Measurements from ENCODE around the gene BRME1. TPM values are rescaled to one million over a fixed set of nuclear protein-coding genes. Genes with fewer than 3 reads are reported as not detected.

The BRME1 gene
- total RNA-seq, 1 experiment from 2014 or later, result 17.4 TPM

- CTCF ChIA-PET, result no interaction called here
- H3K36me3 Mint-ChIP-seq (ENCODE audit: insufficient read depth, unreplicated experiment), result peaks cover 6% of the 10 kb centered on the region
- H3K4me3 Mint-ChIP-seq (ENCODE audit: unreplicated experiment), result no peak overlapping the region
- no peak overlapping the region for H3K27ac Mint-ChIP-seq (ENCODE audit: unreplicated experiment)
- intact Hi-C loops (cut with micrococcal nuclease; ENCODE audit: unreplicated experiment), result no loop called here
- no peak for TF ChIP-seq CTCF (IDR thresholded peaks at IDR 0.05; ENCODE audit: insufficient read depth in 1 of 2, low read depth in 1 of 2, low read length in 1 of 2, severe bottlenecking in 1 of 2, unreplicated experiment in 1 of 2)
- no TSS peak for BruUV-seq (replicated peaks)
- H3K9me3 Mint-ChIP-seq (ENCODE audit: unreplicated experiment), result no peaks in the 10 kb centered on the region
- H3K4me1 ChIP-seq, result peaks cover 13% of the 10 kb centered on the region
- POLR2A ChIA-PET, result no interaction called here
- DNase-seq, result no peak
- no peaks in the 10 kb centered on the region for H3K36me3 ChIP-seq (ENCODE audit: control insufficient read depth, insufficient read depth, low read length)
- no peak overlapping the region for H3K4me3 ChIP-seq (ENCODE audit: low read depth, low read length)
- no peaks in the 10 kb centered on the region for H3K27me3 ChIP-seq (replicated peaks; ENCODE audit: control insufficient read depth, insufficient read depth, low read length)
- H3K27me3 Mint-ChIP-seq (ENCODE audit: insufficient read depth, unreplicated experiment), result no peaks in the 10 kb centered on the region
- H3K9me3 ChIP-seq, result no peaks in the 10 kb centered on the region
- H3K4me1 Mint-ChIP-seq (ENCODE audit: low read depth, unreplicated experiment), result peaks cover 7% of the 10 kb centered on the region
These were observed 21.0 kb downstream of the BRME1 start for GRCh38 chr19:13884726-13885591.

GRCh38 chr19:13883516-13884064 lies 22.3 kb downstream of the BRME1 start:
- no peaks in the 10 kb centered on the region for H3K27me3 ChIP-seq (replicated peaks; ENCODE audit: control insufficient read depth, insufficient read depth, low read length)
- H3K4me3 ChIP-seq (ENCODE audit: low read depth, low read length), result no peak overlapping the region
- peaks cover 6% of the 10 kb centered on the region for H3K36me3 Mint-ChIP-seq (ENCODE audit: insufficient read depth, unreplicated experiment)
- POLR2A ChIA-PET, result no interaction called here
- H3K4me1 ChIP-seq, result peaks cover 13% of the 10 kb centered on the region
- peaks cover 7% of the 10 kb centered on the region for H3K4me1 Mint-ChIP-seq (ENCODE audit: low read depth, unreplicated experiment)
- H3K4me3 Mint-ChIP-seq (ENCODE audit: unreplicated experiment), result no peak overlapping the region
- H3K9me3 ChIP-seq, result no peaks in the 10 kb centered on the region
- no peak for DNase-seq
- CTCF ChIA-PET, result interaction anchor here (1.3 kb wide), 1 partner anchor 148 kb away, joined by 3 read pairs; the partner anchor contains the start of gene IL27RA
- intact Hi-C loops (cut with micrococcal nuclease; ENCODE audit: unreplicated experiment), result no loop called here
- H3K36me3 ChIP-seq (ENCODE audit: control insufficient read depth, insufficient read depth, low read length), result no peaks in the 10 kb centered on the region
- no TSS peak for BruUV-seq (replicated peaks)
- H3K27ac Mint-ChIP-seq (ENCODE audit: unreplicated experiment), result no peak overlapping the region
- H3K9me3 Mint-ChIP-seq (ENCODE audit: unreplicated experiment), result no peaks in the 10 kb centered on the region
- TF ChIP-seq CTCF (IDR thresholded peaks at IDR 0.05; ENCODE audit: insufficient read depth in 1 of 2, low read depth in 1 of 2, low read length in 1 of 2, severe bottlenecking in 1 of 2, unreplicated experiment in 1 of 2), result peak in 1 of 2 experiments; percentile 16
- no peaks in the 10 kb centered on the region for H3K27me3 Mint-ChIP-seq (ENCODE audit: insufficient read depth, unreplicated experiment)

GRCh38 chr19:13882836-13883235 lies 23.1 kb downstream of the BRME1 start:
- H3K4me3 ChIP-seq (ENCODE audit: low read depth, low read length), result no peak overlapping the region
- DNase-seq, result no peak
- Mint-ChIP-seq H3K27me3 (ENCODE audit: insufficient read depth, unreplicated experiment) (no peaks in the 10 kb centered on the region), H3K9me3 (ENCODE audit: unreplicated experiment) (no peaks in the 10 kb centered on the region), H3K27ac (ENCODE audit: unreplicated experiment) (no peak overlapping the region), H3K4me3 (ENCODE audit: unreplicated experiment) (no peak overlapping the region), H3K36me3 (ENCODE audit: insufficient read depth, unreplicated experiment) (peaks cover 6% of the 10 kb centered on the region), H3K4me1 (ENCODE audit: low read depth, unreplicated experiment) (peaks cover 7% of the 10 kb centered on the region)
- intact Hi-C loops (cut with micrococcal nuclease; ENCODE audit: unreplicated experiment), result no loop called here
- no TSS peak for BruUV-seq (replicated peaks)
- ChIA-PET CTCF (interaction anchor here (1.3 kb wide), 1 partner anchor 148 kb away, joined by 3 read pairs; the partner anchor contains the start of gene IL27RA), POLR2A (no interaction called here)
- no peaks in the 10 kb centered on the region for H3K36me3 ChIP-seq (ENCODE audit: control insufficient read depth, insufficient read depth, low read length)
- no peak for TF ChIP-seq CTCF (IDR thresholded peaks at IDR 0.05; ENCODE audit: insufficient read depth in 1 of 2, low read depth in 1 of 2, low read length in 1 of 2, severe bottlenecking in 1 of 2, unreplicated experiment in 1 of 2)
- H3K9me3 ChIP-seq, result no peaks in the 10 kb centered on the region
- H3K4me1 ChIP-seq, result peaks cover 13% of the 10 kb centered on the region
- H3K27me3 ChIP-seq (replicated peaks; ENCODE audit: control insufficient read depth, insufficient read depth, low read length), result no peaks in the 10 kb centered on the region
